ENCODE data around the gene ANK3.

DNA sequence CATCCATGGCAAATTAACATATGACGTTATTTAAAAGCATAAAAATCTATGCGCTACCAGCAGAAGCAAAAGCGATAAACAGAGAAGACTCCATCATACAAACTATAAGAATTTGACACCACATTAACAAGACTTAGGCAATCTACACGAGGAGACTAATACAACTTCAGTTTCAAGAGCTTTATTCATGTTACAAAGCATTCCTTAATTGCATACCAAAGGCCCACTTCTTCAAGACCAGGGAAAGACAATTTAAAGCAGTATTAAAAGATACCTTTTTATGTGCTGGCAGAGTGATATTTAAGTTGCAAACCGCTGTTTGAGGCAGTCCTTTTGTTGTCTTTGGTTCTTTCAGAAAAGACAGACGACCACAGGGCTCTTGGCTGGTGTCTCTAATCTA lies 307.3 kb downstream of the ANK3 start:
- TF ChIP-seq CTCF (IDR thresholded peaks at IDR 0.05; ENCODE audit: low read length) (no peak), EZH2 (optimal IDR thresholded peaks at IDR 0.05; ENCODE audit: low read depth, low read length) (no peak), EZH2phosphoT487 (IDR thresholded peaks at IDR 0.05; ENCODE audit: low read length) (no peak)

Measured in MM.1S (cell line).